SK-N-SH treated with all-trans-retinoic acid at 6 μM for 48 hours (cell line): ENCODE measurements around the gene USF2.
"Not testable (repeated sequence)": the region's sequence is repeated elsewhere in the genome, so short reads cannot be mapped to it uniquely, and the experiment has no call there.

Source experiments
- ATAC-seq: fragments of 200-7000 bp; cut with Tn5 transposase; 3 replicates; pipeline ENCODE4 v1.9.1; 2020; ENCODE audit warnings: mild to moderate bottlenecking, moderate library complexity
- ARNTL ChIP-seq: fragments of 450-650 bp; formaldehyde crosslinking; IDR thresholded peaks from 2 replicates; pipeline ENCODE4 v1.5.0; 2020; ENCODE audit warnings: low read depth, mild to moderate bottlenecking, moderate library complexity, borderline replicate concordance
- BACH2 ChIP-seq: fragments of 250-450 bp; sonication (Bioruptor Pico); IDR thresholded peaks from 2 replicates; pipeline ENCODE4 v1.9.0; 2021; ENCODE audit warnings: mild to moderate bottlenecking, borderline replicate concordance
- CREB5 ChIP-seq: fragments of 250-450 bp; sonication (Bioruptor Pico); IDR thresholded peaks from 2 replicates; pipeline ENCODE4 v1.5.1; 2020; ENCODE audit warnings: low read depth, mild to moderate bottlenecking, moderate library complexity
- CSDC2 ChIP-seq: fragments of 250-450 bp; sonication (Bioruptor Pico); IDR thresholded peaks from 2 replicates; pipeline ENCODE4 v1.5.0; 2020; ENCODE audit warnings: mild to moderate bottlenecking, moderate library complexity
- CSRNP3 ChIP-seq: fragments of 250-450 bp; sonication (Bioruptor Pico); IDR thresholded peaks from 2 replicates; pipeline ENCODE4 v1.5.1; 2021; ENCODE audit warnings: mild to moderate bottlenecking, moderate library complexity
- ESRRG ChIP-seq: fragments of 250-450 bp; sonication (Bioruptor Pico); IDR thresholded peaks from 2 replicates; pipeline ENCODE4 v1.6.1; 2021; ENCODE audit warnings: mild to moderate bottlenecking
- GLIS3 ChIP-seq: fragments of 250-450 bp; sonication (Bioruptor Pico); IDR thresholded peaks from 2 replicates; pipeline ENCODE4 v1.5.0; 2020; ENCODE audit warnings: mild to moderate bottlenecking, moderate library complexity
- PATZ1 ChIP-seq: fragments of 250-450 bp; sonication (Bioruptor Pico); IDR thresholded peaks from 2 replicates; pipeline ENCODE4 v1.8.0; 2020; ENCODE audit warnings: mild to moderate bottlenecking, moderate library complexity, borderline replicate concordance
- POU6F1 ChIP-seq: fragments of 250-450 bp; sonication (Bioruptor Pico); IDR thresholded peaks from 2 replicates; pipeline ENCODE4 v1.8.0; 2021; ENCODE audit warnings: low read depth, mild to moderate bottlenecking, moderate library complexity, borderline replicate concordance
- RARB ChIP-seq: fragments of 250-450 bp; sonication (Bioruptor Pico); IDR thresholded peaks from 2 replicates; pipeline ENCODE4 v1.8.0; 2021; ENCODE audit warnings: mild to moderate bottlenecking, moderate library complexity
- SNAI2 ChIP-seq: fragments of 250-450 bp; sonication (Bioruptor Pico); IDR thresholded peaks from 2 replicates; pipeline ENCODE4 v1.5.0; 2020; ENCODE audit warnings: mild to moderate bottlenecking, moderate library complexity
- TCF4 ChIP-seq: fragments of 250-450 bp; sonication (Bioruptor Pico); IDR thresholded peaks from 2 replicates; pipeline ENCODE4 v1.8.0; 2021; ENCODE audit warnings: mild to moderate bottlenecking, moderate library complexity, borderline replicate concordance
- TOX ChIP-seq: fragments of 250-450 bp; sonication (Bioruptor Pico); IDR thresholded peaks from 2 replicates; pipeline ENCODE4 v1.8.0; 2021; ENCODE audit warnings: mild to moderate bottlenecking, moderate library complexity, borderline replicate concordance
- TSHZ2 ChIP-seq: fragments of 250-450 bp; sonication (Bioruptor Pico); IDR thresholded peaks from 2 replicates; pipeline ENCODE4 v1.5.0; 2020; ENCODE audit warnings: mild to moderate bottlenecking, moderate library complexity
- ZFP3 ChIP-seq: fragments of 250-450 bp; sonication (Bioruptor Pico); IDR thresholded peaks from 2 replicates; pipeline ENCODE4 v1.5.0; 2020; ENCODE audit warnings: mild to moderate bottlenecking, moderate library complexity
- ZFP30 ChIP-seq: fragments of 450-650 bp; formaldehyde crosslinking; IDR thresholded peaks from 2 replicates; pipeline ENCODE4 v1.5.0; 2022; ENCODE audit warnings: mild to moderate bottlenecking, moderate library complexity
- ZNF565 ChIP-seq: fragments of 450-650 bp; formaldehyde crosslinking; conservative IDR thresholded peaks from 2 replicates; pipeline ENCODE4 v1.5.0; 2020; ENCODE audit warnings: low read depth, mild to moderate bottlenecking, moderate library complexity
- ZNF8 ChIP-seq: fragments of 450-650 bp; formaldehyde crosslinking; IDR thresholded peaks from 2 replicates; pipeline ENCODE4 v1.5.0; 2020; ENCODE audit warnings: mild to moderate bottlenecking, moderate library complexity

USF2 gene

GRCh38 chr19:35231956-35232645, 36.7 kb upstream of the USF2 start:
- TF ChIP-seq ESRRG (CRISPR knock-in tag) (no peak), TSHZ2 (no peak), TCF4 (CRISPR knock-in tag) (no peak), ZFP30 (CRISPR knock-in tag) (no peak), CREB5 (CRISPR knock-in tag) (no peak), PATZ1 (no peak), RARB (CRISPR knock-in tag) (no peak), ZNF8 (CRISPR knock-in tag) (no peak), BACH2 (CRISPR knock-in tag) (no peak), POU6F1 (CRISPR knock-in tag) (no peak), ARNTL (no peak)
- no peak for ATAC-seq

- ATAC-seq, result no peak
- TF ChIP-seq BACH2 (CRISPR knock-in tag) (no peak), SNAI2 (CRISPR knock-in tag) (no peak), CSRNP3 (CRISPR knock-in tag) (no peak), ZFP3 (CRISPR knock-in tag) (no peak), POU6F1 (CRISPR knock-in tag) (no peak)
Measured at GRCh38 chr19:35232912-35233311, 35.9 kb upstream of the USF2 start.

GRCh38 chr19:35236638-35237400, 31.9 kb upstream of the USF2 start:
- no peak for ATAC-seq
- no peak for TF ChIP-seq TCF4 (CRISPR knock-in tag)
- no peak for TF ChIP-seq ZNF565 (CRISPR knock-in tag)
- no peak for TF ChIP-seq CSRNP3 (CRISPR knock-in tag)
- no peak for TF ChIP-seq CSDC2 (CRISPR knock-in tag)
- no peak for TF ChIP-seq ZFP30 (CRISPR knock-in tag)
- TF ChIP-seq GLIS3, result no peak
- TF ChIP-seq PATZ1, result no peak
- no peak for TF ChIP-seq TOX
- TF ChIP-seq BACH2 (CRISPR knock-in tag), result no peak
- no peak for TF ChIP-seq ZFP3 (CRISPR knock-in tag)

- not testable (repeated sequence) for ATAC-seq
Measured at GRCh38 chr19:35239597-35239996, 29.2 kb upstream of the USF2 start.
